Measurements from ENCODE around the gene ZNF674. TPM values are rescaled to one million over a fixed set of nuclear protein-coding genes. Genes with fewer than 3 reads are reported as not detected.
A peak's percentile ranks its signal among the peaks of the same experiment; 100 is the strongest.

Gene ZNF674
- polyA plus RNA-seq, 1 donor from 2014 or later, result 10.8 TPM

DNA sequence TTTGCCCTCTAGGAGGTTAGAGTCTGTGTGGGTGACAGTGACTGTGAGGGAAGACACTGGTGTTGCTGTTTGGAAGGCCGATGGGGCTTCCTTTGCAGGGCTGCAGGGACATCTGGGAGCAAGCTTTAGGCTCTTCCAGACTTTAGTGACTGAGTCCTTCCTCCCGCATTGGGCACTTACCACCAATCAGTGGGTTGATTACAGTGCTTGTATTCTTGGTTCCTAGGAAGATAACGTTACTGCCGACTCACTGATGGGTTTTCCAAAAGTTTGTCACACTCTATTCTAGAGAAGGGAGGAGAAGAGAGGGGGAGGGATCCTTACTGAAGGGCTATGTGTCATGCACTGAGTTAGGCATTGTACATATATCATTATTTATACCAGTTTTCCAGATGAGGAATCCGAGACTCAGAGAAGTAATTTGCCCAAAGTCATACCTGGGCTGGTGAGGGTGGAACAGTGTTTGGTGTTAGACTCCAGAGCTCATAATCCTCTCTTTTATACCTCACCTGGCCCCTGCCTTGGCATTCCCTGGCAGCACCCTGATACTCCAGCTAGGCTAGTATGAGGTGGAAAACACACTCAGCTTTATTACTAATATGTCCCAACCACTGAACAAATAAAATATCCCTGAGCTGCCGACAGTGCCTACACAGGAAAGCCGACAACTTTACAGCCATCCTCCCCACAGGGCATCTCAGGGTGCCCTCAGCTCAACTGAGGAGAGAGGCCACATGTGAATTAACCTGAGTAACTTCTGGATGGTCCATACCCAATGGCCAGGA, 32.2 kb upstream of the ZNF674 start:
- H4K20me1 ChIP-seq (ENCODE audit: insufficient read depth), result no peaks in the 10 kb centered on the region
- H3K36me3 ChIP-seq (ENCODE audit: insufficient read depth, low read length), result no peaks in the 10 kb centered on the region
- H3K4me2 ChIP-seq (ENCODE audit: low read length), result no peak overlapping the region
- no peaks in the 10 kb centered on the region for H3K9me3 ChIP-seq (ENCODE audit: low read length)
- H3K9me2 ChIP-seq (ENCODE audit: insufficient read depth, low read length), result no peaks in the 10 kb centered on the region
- no peak overlapping the region for H2AFZ ChIP-seq (ENCODE audit: low read depth, low read length)
- H3K9ac ChIP-seq (ENCODE audit: low read length), result no peak overlapping the region
- H3K27ac ChIP-seq (ENCODE audit: low read length), result no peak overlapping the region
- H3K79me2 ChIP-seq (replicated peaks; ENCODE audit: insufficient read depth, low read length), result no peaks in the 10 kb centered on the region
- no peaks in the 10 kb centered on the region for H3F3A ChIP-seq (ENCODE audit: insufficient read depth, low read length, poor library complexity, severe bottlenecking)
- H3K4me3 ChIP-seq (ENCODE audit: low read length), result no peak overlapping the region
- TF ChIP-seq EZH2 (IDR thresholded peaks at IDR 0.05; ENCODE audit: borderline replicate concordance, insufficient read depth, low read length, poor library complexity, severe bottlenecking) (no peak), RAD21 (conservative IDR thresholded peaks at IDR 0.05) (no peak), TAF1 (IDR thresholded peaks at IDR 0.05; ENCODE audit: low read depth) (no peak), EP300 (conservative IDR thresholded peaks at IDR 0.05; ENCODE audit: poor library complexity, severe bottlenecking) (no peak), POLR2AphosphoS5 (IDR thresholded peaks at IDR 0.05) (no peak), MXI1 (conservative IDR thresholded peaks at IDR 0.05; ENCODE audit: poor library complexity, severe bottlenecking) (no peak), SMC3 (conservative IDR thresholded peaks at IDR 0.05; ENCODE audit: poor library complexity) (no peak)
- TF ChIP-seq, protein P1, sequence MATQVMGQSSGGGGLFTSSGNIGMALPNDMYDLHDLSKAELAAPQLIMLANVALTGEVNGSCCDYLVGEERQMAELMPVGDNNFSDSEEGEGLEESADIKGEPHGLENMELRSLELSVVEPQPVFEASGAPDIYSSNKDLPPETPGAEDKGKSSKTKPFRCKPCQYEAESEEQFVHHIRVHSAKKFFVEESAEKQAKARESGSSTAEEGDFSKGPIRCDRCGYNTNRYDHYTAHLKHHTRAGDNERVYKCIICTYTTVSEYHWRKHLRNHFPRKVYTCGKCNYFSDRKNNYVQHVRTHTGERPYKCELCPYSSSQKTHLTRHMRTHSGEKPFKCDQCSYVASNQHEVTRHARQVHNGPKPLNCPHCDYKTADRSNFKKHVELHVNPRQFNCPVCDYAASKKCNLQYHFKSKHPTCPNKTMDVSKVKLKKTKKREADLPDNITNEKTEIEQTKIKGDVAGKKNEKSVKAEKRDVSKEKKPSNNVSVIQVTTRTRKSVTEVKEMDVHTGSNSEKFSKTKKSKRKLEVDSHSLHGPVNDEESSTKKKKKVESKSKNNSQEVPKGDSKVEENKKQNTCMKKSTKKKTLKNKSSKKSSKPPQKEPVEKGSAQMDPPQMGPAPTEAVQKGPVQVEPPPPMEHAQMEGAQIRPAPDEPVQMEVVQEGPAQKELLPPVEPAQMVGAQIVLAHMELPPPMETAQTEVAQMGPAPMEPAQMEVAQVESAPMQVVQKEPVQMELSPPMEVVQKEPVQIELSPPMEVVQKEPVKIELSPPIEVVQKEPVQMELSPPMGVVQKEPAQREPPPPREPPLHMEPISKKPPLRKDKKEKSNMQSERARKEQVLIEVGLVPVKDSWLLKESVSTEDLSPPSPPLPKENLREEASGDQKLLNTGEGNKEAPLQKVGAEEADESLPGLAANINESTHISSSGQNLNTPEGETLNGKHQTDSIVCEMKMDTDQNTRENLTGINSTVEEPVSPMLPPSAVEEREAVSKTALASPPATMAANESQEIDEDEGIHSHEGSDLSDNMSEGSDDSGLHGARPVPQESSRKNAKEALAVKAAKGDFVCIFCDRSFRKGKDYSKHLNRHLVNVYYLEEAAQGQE (IDR thresholded peaks at IDR 0.05; ENCODE audit: borderline replicate concordance), result no peak
- TF ChIP-seq, protein P2, sequence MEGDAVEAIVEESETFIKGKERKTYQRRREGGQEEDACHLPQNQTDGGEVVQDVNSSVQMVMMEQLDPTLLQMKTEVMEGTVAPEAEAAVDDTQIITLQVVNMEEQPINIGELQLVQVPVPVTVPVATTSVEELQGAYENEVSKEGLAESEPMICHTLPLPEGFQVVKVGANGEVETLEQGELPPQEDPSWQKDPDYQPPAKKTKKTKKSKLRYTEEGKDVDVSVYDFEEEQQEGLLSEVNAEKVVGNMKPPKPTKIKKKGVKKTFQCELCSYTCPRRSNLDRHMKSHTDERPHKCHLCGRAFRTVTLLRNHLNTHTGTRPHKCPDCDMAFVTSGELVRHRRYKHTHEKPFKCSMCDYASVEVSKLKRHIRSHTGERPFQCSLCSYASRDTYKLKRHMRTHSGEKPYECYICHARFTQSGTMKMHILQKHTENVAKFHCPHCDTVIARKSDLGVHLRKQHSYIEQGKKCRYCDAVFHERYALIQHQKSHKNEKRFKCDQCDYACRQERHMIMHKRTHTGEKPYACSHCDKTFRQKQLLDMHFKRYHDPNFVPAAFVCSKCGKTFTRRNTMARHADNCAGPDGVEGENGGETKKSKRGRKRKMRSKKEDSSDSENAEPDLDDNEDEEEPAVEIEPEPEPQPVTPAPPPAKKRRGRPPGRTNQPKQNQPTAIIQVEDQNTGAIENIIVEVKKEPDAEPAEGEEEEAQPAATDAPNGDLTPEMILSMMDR (IDR thresholded peaks at IDR 0.05; ENCODE audit: poor library complexity, severe bottlenecking), result no peak
- H3K27me3 ChIP-seq (ENCODE audit: insufficient read depth, low read depth, low read length), result peaks cover 17% of the 10 kb centered on the region

DNA sequence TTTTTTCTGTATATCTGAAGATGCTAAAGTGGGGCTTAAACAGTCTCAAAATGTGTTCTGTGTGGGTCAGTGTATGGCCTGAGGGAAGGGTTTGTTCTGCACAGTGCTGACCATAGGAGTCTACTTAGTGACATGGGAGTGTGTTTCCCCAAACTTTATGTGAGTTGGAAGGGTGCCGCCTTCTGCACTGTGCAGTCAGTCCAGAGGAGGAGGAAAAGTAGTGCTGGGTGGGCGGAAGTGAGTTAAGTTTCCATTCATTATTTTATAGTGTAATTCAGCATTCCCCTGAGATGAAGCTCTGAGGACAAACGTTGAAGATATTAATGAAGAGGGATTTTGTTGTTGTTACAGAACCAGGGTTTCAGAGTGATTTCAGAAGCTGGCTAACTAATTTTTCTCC, 31.2 kb upstream of the ZNF674 start:
- TF ChIP-seq POLR2AphosphoS5 (IDR thresholded peaks at IDR 0.05), result no peak
- TF ChIP-seq, protein P2 (IDR thresholded peaks at IDR 0.05; ENCODE audit: poor library complexity, severe bottlenecking), result no peak
- no peak for TF ChIP-seq EZH2 (IDR thresholded peaks at IDR 0.05; ENCODE audit: borderline replicate concordance, insufficient read depth, low read length, poor library complexity, severe bottlenecking)
- TF ChIP-seq EP300 (conservative IDR thresholded peaks at IDR 0.05; ENCODE audit: poor library complexity, severe bottlenecking), result no peak
- TF ChIP-seq, protein P1 (IDR thresholded peaks at IDR 0.05; ENCODE audit: borderline replicate concordance), result no peak
- TF ChIP-seq RAD21 (conservative IDR thresholded peaks at IDR 0.05), result no peak
- no peak for TF ChIP-seq TAF1 (IDR thresholded peaks at IDR 0.05; ENCODE audit: low read depth)
- no peak for TF ChIP-seq MXI1 (conservative IDR thresholded peaks at IDR 0.05; ENCODE audit: poor library complexity, severe bottlenecking)
- TF ChIP-seq SMC3 (conservative IDR thresholded peaks at IDR 0.05; ENCODE audit: poor library complexity), result no peak
- Histone ChIP-seq H2AFZ (ENCODE audit: low read depth, low read length) (no peak overlapping the region), H3K9me3 (ENCODE audit: low read length) (no peaks in the 10 kb centered on the region), H4K20me1 (ENCODE audit: insufficient read depth) (no peaks in the 10 kb centered on the region), H3K27ac (ENCODE audit: low read length) (no peak overlapping the region), H3K4me2 (ENCODE audit: low read length) (no peak overlapping the region), H3K9ac (ENCODE audit: low read length) (no peak overlapping the region), H3K9me2 (ENCODE audit: insufficient read depth, low read length) (no peaks in the 10 kb centered on the region), H3F3A (ENCODE audit: insufficient read depth, low read length, poor library complexity, severe bottlenecking) (no peaks in the 10 kb centered on the region), H3K27me3 (ENCODE audit: insufficient read depth, low read depth, low read length) (peaks cover 17% of the 10 kb centered on the region), H3K4me3 (ENCODE audit: low read length) (peak overlapping the region; percentile 75), H3K36me3 (ENCODE audit: insufficient read depth, low read length) (no peaks in the 10 kb centered on the region), H3K79me2 (replicated peaks; ENCODE audit: insufficient read depth, low read length) (no peaks in the 10 kb centered on the region)

All from neural cell (in vitro differentiated cells).